Osteocyte (in vitro differentiated cells): ENCODE data around the gene ALKBH3. TPM values are rescaled to one million over a fixed set of nuclear protein-coding genes. Genes with fewer than 3 reads are reported as not detected.

Source experiments
- DNase-seq: peaks from one replicate; pipeline ENCODE4 v3.0.0; 2021; ENCODE audit warnings: mixed read lengths; ENCODE audit not compliant: unreplicated experiment; ENCODE audit errors: extremely low spot score
- H3K27ac Mint-ChIP-seq: one replicate; pipeline ENCODE4 v1.8.0; 2021; ENCODE audit warnings: mild to moderate bottlenecking, mixed read lengths; ENCODE audit not compliant: unreplicated experiment
- H3K27me3 Mint-ChIP-seq: one replicate; pipeline ENCODE4 v1.8.0; 2021; ENCODE audit warnings: mixed read lengths; ENCODE audit not compliant: unreplicated experiment
- H3K36me3 Mint-ChIP-seq: one replicate; pipeline ENCODE4 v1.8.0; 2021; ENCODE audit warnings: mixed read lengths; ENCODE audit not compliant: unreplicated experiment
- H3K4me1 Mint-ChIP-seq: one replicate; pipeline ENCODE4 v1.8.0; 2021; ENCODE audit warnings: mixed read lengths; ENCODE audit not compliant: unreplicated experiment
- H3K4me3 Mint-ChIP-seq: one replicate; pipeline ENCODE4 v1.8.0; 2021; ENCODE audit warnings: mild to moderate bottlenecking, moderate library complexity, mixed read lengths; ENCODE audit not compliant: unreplicated experiment
- H3K9me3 Mint-ChIP-seq: one replicate; pipeline ENCODE4 v1.8.0; 2021; ENCODE audit warnings: mixed read lengths; ENCODE audit not compliant: unreplicated experiment
- CTCF ChIP-seq: fragments of 200-600 bp; sonication (generic); IDR thresholded peaks from 2 replicates; pipeline ENCODE4 v1.5.0; 2021; ENCODE audit warnings: antibody characterized with exemption, mild to moderate bottlenecking, moderate library complexity
- total RNA-seq: library from RNA; stranded (reverse); gene quantifications from 2 replicates; pipeline ENCODE4 v1.2.1, GENCODE V29; 2021

ALKBH3 gene
- total RNA-seq, 1 donor from 2014 or later, result 32.4 TPM

GRCh38 chr11:43853781-43854180 is 26.9 kb upstream of the ALKBH3 start:
- no peak overlapping the region for H3K27ac Mint-ChIP-seq
- no peaks in the 10 kb centered on the region for H3K27me3 Mint-ChIP-seq
- no peaks in the 10 kb centered on the region for H3K4me1 Mint-ChIP-seq
- H3K4me3 Mint-ChIP-seq, result no peak overlapping the region
- H3K9me3 Mint-ChIP-seq, result no peaks in the 10 kb centered on the region
- peaks cover 4% of the 10 kb centered on the region for H3K36me3 Mint-ChIP-seq
- DNase-seq, result no peak
- TF ChIP-seq CTCF, result no peak

- Mint-ChIP-seq H3K9me3 (peaks cover 8% of the 10 kb centered on the region), H3K36me3 (peaks cover 5% of the 10 kb centered on the region), H3K4me1 (no peaks in the 10 kb centered on the region), H3K27me3 (no peaks in the 10 kb centered on the region), H3K27ac (no peak overlapping the region), H3K4me3 (no peak overlapping the region)
- no peak for TF ChIP-seq CTCF
- no peak for DNase-seq
Observed at GRCh38 chr11:43856993-43857392, 23.6 kb upstream of the ALKBH3 start.

- H3K36me3 Mint-ChIP-seq, result peaks cover 3% of the 10 kb centered on the region
- peaks cover 8% of the 10 kb centered on the region for H3K9me3 Mint-ChIP-seq
- H3K27me3 Mint-ChIP-seq, result no peaks in the 10 kb centered on the region
- no peak for DNase-seq
- H3K4me1 Mint-ChIP-seq, result no peaks in the 10 kb centered on the region
- no peak overlapping the region for H3K27ac Mint-ChIP-seq
- H3K4me3 Mint-ChIP-seq, result no peak overlapping the region
- TF ChIP-seq CTCF, result no peak
Observed at GRCh38 chr11:43861141-43861540, 19.5 kb upstream of the ALKBH3 start.

- H3K9me3 Mint-ChIP-seq, result peaks cover 5% of the 10 kb centered on the region
- H3K27ac Mint-ChIP-seq, result no peak overlapping the region
- no peak for DNase-seq
- no peak for TF ChIP-seq CTCF
- no peaks in the 10 kb centered on the region for H3K4me1 Mint-ChIP-seq
- no peak overlapping the region for H3K4me3 Mint-ChIP-seq
- H3K27me3 Mint-ChIP-seq, result peaks cover 22% of the 10 kb centered on the region
- no peaks in the 10 kb centered on the region for H3K36me3 Mint-ChIP-seq
Observed at GRCh38 chr11:43866520-43866919, 14.1 kb upstream of the ALKBH3 start.

- Mint-ChIP-seq H3K27me3 (peaks cover 24% of the 10 kb centered on the region), H3K9me3 (peaks cover 5% of the 10 kb centered on the region), H3K36me3 (no peaks in the 10 kb centered on the region)
Observed at GRCh38 chr11:43866969-43867368, 13.7 kb upstream of the ALKBH3 start.

More at GRCh38 chr11:43866969-43867368, 13.7 kb upstream of the ALKBH3 start:
- no peaks in the 10 kb centered on the region for H3K4me1 Mint-ChIP-seq
- no peak overlapping the region for H3K27ac Mint-ChIP-seq
- H3K4me3 Mint-ChIP-seq, result no peak overlapping the region
- DNase-seq, result no peak
- no peak for TF ChIP-seq CTCF
